ENCODE measurements around the gene ABAT.

Gene ABAT

GRCh38 chr16:8831450-8831849 is 157.0 kb downstream of the ABAT start:
- Histone ChIP-seq H3K9me3 (ENCODE audit: insufficient read depth, low read length) (no peaks in the 10 kb centered on the region), H3K4me2 (ENCODE audit: low read depth, low read length, poor library complexity, severe bottlenecking) (no peak overlapping the region), H4K20me1 (ENCODE audit: low read depth, low read length) (no peaks in the 10 kb centered on the region), H2AFZ (ENCODE audit: low read depth, low read length, severe bottlenecking) (no peak overlapping the region), H3K79me2 (ENCODE audit: insufficient read depth, low read length) (peaks cover 15% of the 10 kb centered on the region), H3K4me3 (ENCODE audit: insufficient read depth, low read length, poor library complexity, severe bottlenecking) (no peak overlapping the region), H3K27ac (ENCODE audit: low read depth, low read length) (no peak overlapping the region), H3F3A (ENCODE audit: insufficient read depth) (no peaks in the 10 kb centered on the region), H3K27me3 (ENCODE audit: low read length) (no peaks in the 10 kb centered on the region), H3K9me2 (replicated peaks; ENCODE audit: insufficient read depth, low read length) (no peaks in the 10 kb centered on the region), H3K36me3 (ENCODE audit: low read length) (no peaks in the 10 kb centered on the region; the same call in 1 of the 2 replicates), H3K9ac (ENCODE audit: low read length) (no peak overlapping the region)
- TF ChIP-seq CTCF (IDR thresholded peaks at IDR 0.05; ENCODE audit: insufficient read depth, low read length, poor library complexity, severe bottlenecking) (no peak), EZH2phosphoT487 (conservative IDR thresholded peaks at IDR 0.05; ENCODE audit: low read length) (no peak)

- no peaks in the 10 kb centered on the region for H4K20me1 ChIP-seq (ENCODE audit: low read depth, low read length)
- no peak overlapping the region for H3K27ac ChIP-seq (ENCODE audit: low read depth, low read length)
- no peak overlapping the region for H3K9ac ChIP-seq (ENCODE audit: low read length)
- no peaks in the 10 kb centered on the region for H3F3A ChIP-seq (ENCODE audit: insufficient read depth)
- no peaks in the 10 kb centered on the region for H3K27me3 ChIP-seq (ENCODE audit: low read length)
- H2AFZ ChIP-seq (ENCODE audit: low read depth, low read length, severe bottlenecking), result no peak overlapping the region
- no peaks in the 10 kb centered on the region; the same call in 1 of the 2 replicates for H3K36me3 ChIP-seq (ENCODE audit: low read length)
- no peak overlapping the region for H3K4me2 ChIP-seq (ENCODE audit: low read depth, low read length, poor library complexity, severe bottlenecking)
- peaks cover 15% of the 10 kb centered on the region for H3K79me2 ChIP-seq (ENCODE audit: insufficient read depth, low read length)
- TF ChIP-seq EZH2phosphoT487 (conservative IDR thresholded peaks at IDR 0.05; ENCODE audit: low read length) (no peak), CTCF (IDR thresholded peaks at IDR 0.05; ENCODE audit: insufficient read depth, low read length, poor library complexity, severe bottlenecking) (no peak)
- no peaks in the 10 kb centered on the region for H3K9me2 ChIP-seq (replicated peaks; ENCODE audit: insufficient read depth, low read length)
- no peak overlapping the region for H3K4me3 ChIP-seq (ENCODE audit: insufficient read depth, low read length, poor library complexity, severe bottlenecking)
- H3K9me3 ChIP-seq (ENCODE audit: insufficient read depth, low read length), result no peaks in the 10 kb centered on the region
Observed at GRCh38 chr16:8831871-8832716, 157.7 kb downstream of the ABAT start.

- Histone ChIP-seq H3K79me2 (ENCODE audit: insufficient read depth, low read length) (peaks cover 18% of the 10 kb centered on the region), H3K27me3 (ENCODE audit: low read length) (no peaks in the 10 kb centered on the region), H3F3A (ENCODE audit: insufficient read depth) (no peaks in the 10 kb centered on the region), H4K20me1 (ENCODE audit: low read depth, low read length) (no peaks in the 10 kb centered on the region), H3K9ac (ENCODE audit: low read length) (no peak overlapping the region), H2AFZ (ENCODE audit: low read depth, low read length, severe bottlenecking) (no peak overlapping the region), H3K27ac (ENCODE audit: low read depth, low read length) (no peak overlapping the region), H3K4me3 (ENCODE audit: insufficient read depth, low read length, poor library complexity, severe bottlenecking) (no peak overlapping the region), H3K4me2 (ENCODE audit: low read depth, low read length, poor library complexity, severe bottlenecking) (no peak overlapping the region), H3K36me3 (ENCODE audit: low read length) (no peaks in the 10 kb centered on the region; the same call in 1 of the 2 replicates), H3K9me2 (replicated peaks; ENCODE audit: insufficient read depth, low read length) (no peaks in the 10 kb centered on the region), H3K9me3 (ENCODE audit: insufficient read depth, low read length) (no peaks in the 10 kb centered on the region)
- TF ChIP-seq EZH2phosphoT487 (conservative IDR thresholded peaks at IDR 0.05; ENCODE audit: low read length) (no peak), CTCF (IDR thresholded peaks at IDR 0.05; ENCODE audit: insufficient read depth, low read length, poor library complexity, severe bottlenecking) (no peak)
Observed at GRCh38 chr16:8832717-8833105, 158.3 kb downstream of the ABAT start.

Data from SU-DHL-6 (cell line).